Activated CD4-positive, alpha-beta T cell treated with anti-CD3 and anti-CD28 coated beads, Interleukin-2, amount 10 ng/mL, durations not matched to agents 7 days and 5 days (primary cell): Measurements from ENCODE around the gene CREM. TPM values are rescaled to one million over a fixed set of nuclear protein-coding genes. Genes with fewer than 3 reads are reported as not detected.

Experiments used
- CTCF ChIA-PET: fragments of 350-600 bp; sonication (Branson Sonifier 250); formaldehyde crosslinking; loops from one replicate; lab custom pipeline; 2021; ENCODE audit warnings: antibody characterized with exemption; lab: Charles Lee
- POLR2A ChIA-PET: fragments of 350-600 bp; sonication (Branson Sonifier 250); formaldehyde crosslinking; loops from one replicate; lab custom pipeline; 2021; ENCODE audit warnings: antibody characterized with exemption; lab: Charles Lee
- DNase-seq: peaks from one replicate; pipeline ENCODE4 v3.0.0-alpha.2; 2020
- H3K27ac Mint-ChIP-seq: one replicate; pipeline ENCODE4 v1.8.0; 2021; ENCODE audit warnings: mild to moderate bottlenecking, moderate library complexity, mixed read lengths
- H3K27me3 Mint-ChIP-seq: one replicate; pipeline ENCODE4 v1.8.0; 2021; ENCODE audit warnings: mixed read lengths
- H3K36me3 Mint-ChIP-seq: one replicate; pipeline ENCODE4 v1.8.0; 2021; ENCODE audit warnings: low read depth, mixed read lengths
- H3K4me1 Mint-ChIP-seq: one replicate; pipeline ENCODE4 v1.8.0; 2021; ENCODE audit warnings: mixed read lengths
- H3K4me3 Mint-ChIP-seq: one replicate; pipeline ENCODE4 v1.8.0; 2021; ENCODE audit warnings: mild to moderate bottlenecking, moderate library complexity, mixed read lengths
- H3K9me3 Mint-ChIP-seq: one replicate; pipeline ENCODE4 v1.8.0; 2021; ENCODE audit warnings: mixed read lengths
- total RNA-seq, 2 experiments: library from RNA; stranded (reverse); gene quantifications; one replicate each; pipeline ENCODE4 v1.2.3, GENCODE V29; 2021

CREM gene
- total RNA-seq, 2 experiments from 2014 or later: 48.7 to 51.6 TPM

GRCh38 chr10:35103882-35104281, 22.8 kb upstream of the CREM start:
- Mint-ChIP-seq H3K27me3 (peaks cover 3% of the 10 kb centered on the region), H3K4me1 (no peaks in the 10 kb centered on the region), H3K9me3 (no peaks in the 10 kb centered on the region), H3K36me3 (no peaks in the 10 kb centered on the region), H3K27ac (no peak overlapping the region), H3K4me3 (no peak overlapping the region)
- ChIA-PET CTCF (interaction anchor here (0.6 kb wide), 1 partner anchor 24 kb away, joined by 4 read pairs; no protein-coding TSS in a partner anchor), POLR2A (no interaction called here)
- DNase-seq: no peak

DNA sequence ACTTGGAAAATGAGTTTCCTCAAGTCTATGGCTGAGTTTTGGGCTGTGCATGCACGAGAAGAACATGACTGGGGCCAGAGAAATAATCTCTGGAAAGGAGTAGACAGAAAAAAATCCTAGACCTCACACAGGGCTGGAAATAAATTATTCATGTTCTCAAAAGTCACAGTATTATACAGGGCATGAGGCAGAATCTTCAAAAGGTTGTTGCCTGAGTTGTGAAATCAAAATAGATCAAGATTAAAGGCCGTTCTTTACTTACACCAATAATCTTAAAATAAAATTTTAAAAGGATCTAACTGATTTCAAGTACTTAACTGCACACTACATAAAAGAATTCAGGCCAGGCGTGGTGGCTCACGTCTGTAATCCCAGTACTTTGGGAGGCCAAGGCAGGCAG, 14.1 kb upstream of the CREM start:
- Mint-ChIP-seq H3K27ac (no peak overlapping the region), H3K4me3 (no peak overlapping the region), H3K36me3 (no peaks in the 10 kb centered on the region), H3K9me3 (no peaks in the 10 kb centered on the region), H3K4me1 (no peaks in the 10 kb centered on the region), H3K27me3 (peaks cover 2% of the 10 kb centered on the region)
- ChIA-PET POLR2A (no interaction called here), CTCF (interaction anchor here (0.6 kb wide), 1 partner anchor 19 kb away, joined by 3 read pairs; no protein-coding TSS in a partner anchor)
- no peak for DNase-seq

GRCh38 chr10:35119378-35119777, 7.3 kb upstream of the CREM start:
- Mint-ChIP-seq H3K36me3 (no peaks in the 10 kb centered on the region), H3K4me1 (peaks cover 8% of the 10 kb centered on the region), H3K27me3 (peaks cover 5% of the 10 kb centered on the region), H3K27ac (no peak overlapping the region), H3K4me3 (no peak overlapping the region), H3K9me3 (no peaks in the 10 kb centered on the region)
- ChIA-PET POLR2A (no interaction called here), CTCF (interaction anchor here (1.4 to 3.8 kb wide), 3 partner anchors 76 to 117 kb away, joined by 5 to 29 read pairs (median 16); no protein-coding TSS in a partner anchor)
- DNase-seq: no peak

DNA sequence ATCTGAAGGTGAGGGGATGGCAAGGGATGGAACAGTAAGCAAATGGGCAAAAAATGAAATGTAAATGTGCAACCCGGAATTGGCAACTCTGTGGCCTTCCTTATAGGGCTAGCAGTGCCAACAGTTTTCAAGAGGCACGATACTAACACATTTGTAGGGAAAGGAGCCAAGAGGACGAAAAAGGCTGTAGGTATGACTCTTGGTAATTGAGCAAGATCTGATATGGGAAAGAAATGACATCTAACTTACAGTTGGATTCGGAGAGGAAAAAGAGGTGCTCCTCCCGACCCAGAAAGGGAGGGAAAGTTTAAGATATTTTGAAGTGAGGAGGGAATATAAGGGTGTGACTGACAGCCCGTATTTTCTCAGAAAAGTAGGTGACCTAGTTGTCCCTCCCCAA, 2.1 kb upstream of the CREM start:
- peaks cover 40% of the 10 kb centered on the region for H3K4me1 Mint-ChIP-seq
- POLR2A ChIA-PET: no interaction called here
- H3K4me3 Mint-ChIP-seq: no peak overlapping the region
- DNase-seq: no peak
- H3K27me3 Mint-ChIP-seq: no peaks in the 10 kb centered on the region
- H3K36me3 Mint-ChIP-seq: peaks cover 6% of the 10 kb centered on the region
- H3K27ac Mint-ChIP-seq: peak overlapping the region; percentile 75
- CTCF ChIA-PET: interaction anchor here (1.4 to 5.7 kb wide), 2 partner anchors 82 to 93 kb away, joined by 14 to 59 read pairs; no protein-coding TSS in a partner anchor
- no peaks in the 10 kb centered on the region for H3K9me3 Mint-ChIP-seq

- peaks cover 10% of the 10 kb centered on the region for H3K36me3 Mint-ChIP-seq
- DNase-seq: no peak
- H3K4me1 Mint-ChIP-seq: peaks cover 51% of the 10 kb centered on the region
- CTCF ChIA-PET: interaction anchor here (0.6 to 5.7 kb wide), 30 partner anchors 8 to 437 kb away, joined by 3 to 75 read pairs (median 4); partner anchors contain the start of gene CUL2
- H3K4me3 Mint-ChIP-seq: peak overlapping the region; percentile 80
- H3K27ac Mint-ChIP-seq: peak overlapping the region; percentile 99
- no peaks in the 10 kb centered on the region for H3K27me3 Mint-ChIP-seq
- no peaks in the 10 kb centered on the region for H3K9me3 Mint-ChIP-seq
- POLR2A ChIA-PET: interaction anchor here (0.6 to 4.3 kb wide), 3 partner anchors 9 to 91 kb away, joined by 3 to 39 read pairs (median 4); no protein-coding TSS in a partner anchor
These were observed 550 bp upstream of the CREM start for GRCh38 chr10:35126062-35126529.

- H3K27ac Mint-ChIP-seq: peak overlapping the region; percentile 99
- peaks cover 63% of the 10 kb centered on the region for H3K4me1 Mint-ChIP-seq
- peak; percentile 59 for DNase-seq
- ChIA-PET CTCF (interaction anchor here (0.6 to 5.7 kb wide), 22 partner anchors 10 to 436 kb away, joined by 3 to 75 read pairs (median 6); no protein-coding TSS in a partner anchor), POLR2A (interaction anchor here (1.2 to 4.3 kb wide), 2 partner anchors 10 to 68 kb away, joined by 3 to 39 read pairs; no protein-coding TSS in a partner anchor)
- no peaks in the 10 kb centered on the region for H3K9me3 Mint-ChIP-seq
- peak overlapping the region; percentile 80 for H3K4me3 Mint-ChIP-seq
- peaks cover 10% of the 10 kb centered on the region for H3K36me3 Mint-ChIP-seq
- no peaks in the 10 kb centered on the region for H3K27me3 Mint-ChIP-seq
These were observed 744 bp downstream of the CREM start for GRCh38 chr10:35127289-35127891.

DNA sequence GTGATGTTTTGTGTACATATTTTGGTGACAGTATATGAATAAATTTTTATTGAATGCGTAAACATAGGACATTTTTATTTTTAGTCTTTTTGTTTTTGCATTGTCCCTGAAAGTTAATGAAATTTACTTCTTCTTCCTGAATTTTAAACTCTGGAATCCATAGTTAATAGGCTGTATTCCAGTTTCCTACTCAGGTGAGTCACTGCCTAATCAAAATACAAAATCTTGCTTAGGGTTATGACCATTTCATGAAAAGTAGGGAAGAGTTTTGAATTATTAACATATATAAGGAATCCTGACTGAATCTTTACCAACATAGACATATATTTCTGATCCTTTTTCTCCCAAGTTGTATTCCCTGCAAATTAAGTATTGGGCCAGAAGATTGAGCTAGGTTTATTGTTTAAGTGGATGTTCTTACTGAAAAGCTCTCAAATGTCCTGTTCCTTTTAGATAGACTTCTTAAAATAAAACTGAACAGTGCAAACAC, 2.6 kb downstream of the CREM start:
- Mint-ChIP-seq H3K4me3 (peak overlapping the region; percentile 80), H3K36me3 (peaks cover 10% of the 10 kb centered on the region), H3K27ac (peak overlapping the region; percentile 99), H3K4me1 (peaks cover 73% of the 10 kb centered on the region), H3K9me3 (no peaks in the 10 kb centered on the region), H3K27me3 (no peaks in the 10 kb centered on the region)
- ChIA-PET CTCF (interaction anchor here (5.2 kb wide), 1 partner anchor 67 kb away, joined by 75 read pairs; no protein-coding TSS in a partner anchor), POLR2A (interaction anchor here (0.8 to 4.3 kb wide), 2 partner anchors 67 to 70 kb away, joined by 3 to 39 read pairs; no protein-coding TSS in a partner anchor)
- DNase-seq: no peak

DNA sequence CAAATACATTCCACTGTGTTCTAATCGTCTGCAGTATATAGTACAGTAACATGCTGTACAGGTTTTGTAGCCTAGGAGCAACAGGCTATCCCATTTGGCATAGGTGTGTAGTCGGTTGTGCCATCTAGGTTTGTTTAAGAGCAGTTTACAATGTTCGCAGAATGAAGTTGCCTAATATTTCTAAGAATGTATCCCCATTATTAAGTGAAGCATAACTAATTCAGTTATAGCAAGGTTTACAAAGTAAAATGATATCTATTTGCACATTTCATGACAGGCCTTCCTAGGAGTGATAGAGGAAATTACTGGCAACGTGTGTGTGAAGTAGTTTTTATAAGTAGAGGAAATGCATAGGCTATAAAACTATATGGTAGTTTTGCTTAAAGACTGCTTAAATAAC, 4.0 kb downstream of the CREM start:
- Mint-ChIP-seq H3K4me3 (peak overlapping the region; percentile 61), H3K36me3 (peaks cover 10% of the 10 kb centered on the region), H3K27ac (peak overlapping the region; percentile 83), H3K9me3 (no peaks in the 10 kb centered on the region), H3K27me3 (no peaks in the 10 kb centered on the region), H3K4me1 (peaks cover 64% of the 10 kb centered on the region)
- ChIA-PET POLR2A (no interaction called here), CTCF (interaction anchor here (1.4 to 2.6 kb wide), 2 partner anchors 65 to 84 kb away, joined by 4 to 16 read pairs; no protein-coding TSS in a partner anchor)
- no peak for DNase-seq

GRCh38 chr10:35132727-35133126, 6.1 kb downstream of the CREM start:
- DNase-seq: no peak
- H3K9me3 Mint-ChIP-seq: no peaks in the 10 kb centered on the region
- H3K4me1 Mint-ChIP-seq: peaks cover 71% of the 10 kb centered on the region
- H3K27me3 Mint-ChIP-seq: no peaks in the 10 kb centered on the region
- ChIA-PET CTCF (interaction anchor here (1.0 to 3.7 kb wide), 5 partner anchors 10 to 63 kb away, joined by 3 to 16 read pairs (median 4); no protein-coding TSS in a partner anchor), POLR2A (no interaction called here)
- H3K36me3 Mint-ChIP-seq: peaks cover 10% of the 10 kb centered on the region
- peak overlapping the region; percentile 94 for H3K27ac Mint-ChIP-seq
- peak overlapping the region; percentile 61 for H3K4me3 Mint-ChIP-seq

DNA sequence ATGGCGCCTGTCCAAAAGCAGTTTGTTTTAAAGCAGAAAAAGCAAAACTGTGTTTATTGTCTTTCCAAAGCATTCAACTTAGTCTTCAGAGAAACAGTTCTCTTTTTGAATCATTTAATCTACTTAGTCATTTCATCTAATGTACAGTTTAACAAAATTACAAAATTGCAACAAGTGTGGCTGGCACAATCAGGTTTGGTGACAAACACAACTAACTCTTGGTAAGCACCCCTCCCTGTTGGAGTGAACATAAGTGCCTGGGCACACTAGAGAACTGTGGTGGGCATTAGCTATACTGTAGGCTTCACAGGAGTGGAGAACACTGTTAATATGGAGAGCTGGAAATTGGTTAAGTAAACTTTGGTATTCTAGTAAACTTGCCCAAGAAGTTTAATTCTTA, 6.9 kb downstream of the CREM start:
- H3K27ac Mint-ChIP-seq: peak overlapping the region; percentile 94
- H3K27me3 Mint-ChIP-seq: no peaks in the 10 kb centered on the region
- peaks cover 6% of the 10 kb centered on the region for H3K36me3 Mint-ChIP-seq
- peaks cover 67% of the 10 kb centered on the region for H3K4me1 Mint-ChIP-seq
- no peaks in the 10 kb centered on the region for H3K9me3 Mint-ChIP-seq
- ChIA-PET CTCF (interaction anchor here (0.8 to 3.7 kb wide), 4 partner anchors 9 to 58 kb away, joined by 3 to 14 read pairs (median 3); no protein-coding TSS in a partner anchor), POLR2A (no interaction called here)
- DNase-seq: no peak
- no peak overlapping the region for H3K4me3 Mint-ChIP-seq

DNA sequence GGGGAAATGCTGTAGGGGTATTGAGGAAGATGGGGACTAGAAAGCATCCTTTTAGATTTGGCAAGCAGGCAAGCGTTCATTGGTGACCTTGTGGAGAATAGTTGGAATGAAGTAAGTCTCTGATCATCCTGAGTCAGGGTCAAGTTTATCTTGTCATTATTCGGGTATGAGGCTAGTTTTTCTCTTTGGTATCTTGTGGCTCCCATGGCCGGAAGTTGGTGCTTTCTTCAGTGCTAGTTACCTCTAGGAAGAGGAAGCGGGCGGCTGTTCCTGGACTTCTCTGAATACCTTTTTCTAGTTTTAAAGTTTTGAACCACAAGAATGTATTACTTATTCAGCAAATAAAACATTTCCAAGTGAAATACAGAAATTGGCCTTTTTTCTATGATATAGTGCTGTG, 9.2 kb downstream of the CREM start:
- no peaks in the 10 kb centered on the region for H3K27me3 Mint-ChIP-seq
- peaks cover 46% of the 10 kb centered on the region for H3K4me1 Mint-ChIP-seq
- ChIA-PET CTCF (interaction anchor here (1.2 to 2.5 kb wide), 3 partner anchors 10 to 60 kb away, joined by 3 to 9 read pairs (median 4); no protein-coding TSS in a partner anchor), POLR2A (no interaction called here)
- peak overlapping the region; percentile 76 for H3K27ac Mint-ChIP-seq
- DNase-seq: no peak
- peaks cover 1% of the 10 kb centered on the region for H3K36me3 Mint-ChIP-seq
- peak overlapping the region; percentile 24 for H3K4me3 Mint-ChIP-seq
- H3K9me3 Mint-ChIP-seq: no peaks in the 10 kb centered on the region

DNA sequence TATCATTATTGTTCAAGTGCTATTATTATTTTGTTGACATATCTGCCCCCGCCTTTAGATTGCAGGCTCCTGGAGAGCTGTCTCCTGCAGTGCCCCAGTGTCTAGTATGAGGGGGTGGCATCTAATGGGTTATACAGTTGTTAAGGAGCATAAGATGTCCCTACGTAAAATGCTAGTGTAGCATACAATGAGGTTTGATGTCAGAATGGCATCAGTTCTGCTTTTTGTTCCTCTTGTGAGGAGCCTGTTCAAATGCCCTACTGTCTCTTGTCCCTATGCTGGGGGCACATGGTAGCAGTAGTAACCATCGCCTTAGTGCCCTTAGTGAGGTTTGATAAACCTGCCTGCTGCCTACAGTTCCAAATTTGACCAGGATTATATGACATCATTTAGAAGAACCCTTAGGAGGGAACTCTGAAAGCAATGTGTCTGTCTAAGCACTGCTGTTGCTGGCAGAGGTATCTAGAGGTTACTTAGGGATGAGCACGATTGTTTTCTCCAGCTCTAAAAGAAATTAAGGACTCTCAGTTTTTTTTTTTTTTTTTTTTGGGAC, 9.7 kb downstream of the CREM start:
- H3K27ac Mint-ChIP-seq: peak overlapping the region; percentile 76
- CTCF ChIA-PET: interaction anchor here (1.2 to 2.5 kb wide), 3 partner anchors 9 to 60 kb away, joined by 3 to 9 read pairs (median 6); no protein-coding TSS in a partner anchor
- H3K4me3 Mint-ChIP-seq: no peak overlapping the region
- POLR2A ChIA-PET: no interaction called here
- no peaks in the 10 kb centered on the region for H3K36me3 Mint-ChIP-seq
- no peak for DNase-seq
- peaks cover 42% of the 10 kb centered on the region for H3K4me1 Mint-ChIP-seq
- H3K27me3 Mint-ChIP-seq: no peaks in the 10 kb centered on the region
- no peaks in the 10 kb centered on the region for H3K9me3 Mint-ChIP-seq
